Peyer's patch (tissue), 4 donors: ENCODE data around the gene SLBP. TPM values are rescaled to one million over a fixed set of nuclear protein-coding genes. Genes with fewer than 3 reads are reported as not detected.

Source experiments
- DNase-seq, 3 donors: peaks; one replicate each; pipeline ENCODE4 v3.0.0-alpha.2; 2017 to 2019
- H3K27ac ChIP-seq, 4 donors: fragments of 200-600 bp; sonication (generic); one replicate each; pipeline ENCODE4 v1.5.1; 2016 to 2019
- H3K27me3 ChIP-seq, 2 donors: fragments of 200-600 bp; sonication (generic); one replicate each; pipeline ENCODE4 v1.5.1; 2019
- H3K36me3 ChIP-seq, 3 donors: fragments of 200-600 bp; sonication (generic); one replicate each; pipeline ENCODE4 v1.5.1; 2016 to 2019
- H3K4me1 ChIP-seq, 4 donors: fragments of 200-600 bp; sonication (generic); one replicate each; pipeline ENCODE4 v1.5.1; 2016 to 2019
- H3K4me3 ChIP-seq, 4 donors: fragments of 200-600 bp; sonication (generic); 1 replicate in 3 of 4; 2 replicates in 1 of 4; pipeline ENCODE4 v1.5.1; 2016 to 2019; ENCODE audit warnings: mild to moderate bottlenecking in 1 of 4
- H3K9me3 ChIP-seq, 4 donors: fragments of 200-600 bp; sonication (generic); one replicate each; pipeline ENCODE4 v1.5.1; 2016 to 2019; ENCODE audit warnings: mild to moderate bottlenecking in 1 of 4
- CTCF ChIP-seq, 6 experiments: fragments of 450-650 bp in 4 of 6; fragments of 200-600 bp in 2 of 6; sonication (generic) in 1 of 6; IDR thresholded peaks; one replicate each; pipeline ENCODE4 v1.5.1; 2017 to 2019; ENCODE audit warnings: antibody characterized with exemption in 6 of 6, mild to moderate bottlenecking in 3 of 6, moderate library complexity in 1 of 6
- POLR2A ChIP-seq, 2 donors: fragments of 450-650 bp; IDR thresholded peaks; one replicate each; pipeline ENCODE4 v1.5.1; 2017; ENCODE audit warnings: antibody characterized with exemption in 2 of 2, mild to moderate bottlenecking in 2 of 2, moderate library complexity in 2 of 2
- total RNA-seq, 4 donors: library from RNA; depleted of rRNA; stranded (reverse); fragments of >200 nt; gene quantifications; one replicate each; pipeline ENCODE4 v1.1.0, GENCODE V29; 2016

The SLBP gene
- total RNA-seq, 4 donors from 2014 or later = 18.4 to 86.6 (median 26.2) TPM

GRCh38 chr4:1746919-1747602 is 34.9 kb upstream of the SLBP start:
- Histone ChIP-seq H3K9me3 (no peaks in the 10 kb centered on the region), H3K4me1 (peaks cover 0 to 6% (median under 1%) of the 10 kb centered on the region in 4 donors), H3K27me3 (no peaks in the 10 kb centered on the region), H3K27ac (no peak overlapping the region), H3K36me3 (peaks cover 0 to 5% (median 0%) of the 10 kb centered on the region in 3 donors), H3K4me3 (no peak overlapping the region)
- no peak for TF ChIP-seq CTCF (IDR thresholded peaks at IDR 0.05)
- TF ChIP-seq POLR2A (IDR thresholded peaks at IDR 0.05) = no peak
- DNase-seq = no peak

GRCh38 chr4:1746265-1746691 is 34.2 kb upstream of the SLBP start:
- no peaks in the 10 kb centered on the region for H3K27me3 ChIP-seq
- no peak overlapping the region for H3K27ac ChIP-seq
- no peak overlapping the region for H3K4me3 ChIP-seq
- DNase-seq = peak; percentile 72 to 86 (median 83)
- no peaks in the 10 kb centered on the region for H3K9me3 ChIP-seq
- H3K36me3 ChIP-seq = peaks cover 0 to 11% (median 0%) of the 10 kb centered on the region in 3 donors
- peaks cover 0 to 6% (median 0%) of the 10 kb centered on the region in 4 donors for H3K4me1 ChIP-seq
- TF ChIP-seq POLR2A (IDR thresholded peaks at IDR 0.05) (no peak), CTCF (IDR thresholded peaks at IDR 0.05) (peak; percentile 68 to 80 (median 74))

DNA sequence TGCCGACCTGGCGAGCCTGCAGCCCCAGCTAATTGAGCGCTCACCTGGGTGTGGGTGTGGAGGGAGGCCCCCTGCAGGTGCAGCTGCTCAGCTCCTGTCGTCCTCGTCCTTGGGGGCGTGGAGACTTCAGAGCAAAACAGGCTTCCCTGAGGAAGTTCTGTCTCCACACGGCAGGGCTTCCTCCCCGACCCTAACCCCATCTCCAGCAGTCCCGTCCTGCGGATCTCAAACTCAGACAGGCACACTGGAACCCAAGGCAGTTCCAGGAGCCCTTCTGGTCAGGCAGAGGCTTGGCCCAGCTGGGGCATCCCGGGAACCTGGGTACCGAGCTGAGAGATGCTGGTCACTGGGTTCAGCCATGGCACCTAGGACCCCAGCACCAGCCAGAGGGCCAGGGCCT is 33.6 kb upstream of the SLBP start:
- Histone ChIP-seq H3K4me3 (no peak overlapping the region), H3K27ac (no peak overlapping the region), H3K36me3 (peaks cover 0 to 17% (median 0%) of the 10 kb centered on the region in 3 donors), H3K4me1 (peaks cover 0 to 6% (median 0%) of the 10 kb centered on the region in 4 donors), H3K27me3 (no peaks in the 10 kb centered on the region), H3K9me3 (no peaks in the 10 kb centered on the region)
- no peak for DNase-seq
- TF ChIP-seq CTCF (IDR thresholded peaks at IDR 0.05) (no peak), POLR2A (IDR thresholded peaks at IDR 0.05) (no peak)

DNA sequence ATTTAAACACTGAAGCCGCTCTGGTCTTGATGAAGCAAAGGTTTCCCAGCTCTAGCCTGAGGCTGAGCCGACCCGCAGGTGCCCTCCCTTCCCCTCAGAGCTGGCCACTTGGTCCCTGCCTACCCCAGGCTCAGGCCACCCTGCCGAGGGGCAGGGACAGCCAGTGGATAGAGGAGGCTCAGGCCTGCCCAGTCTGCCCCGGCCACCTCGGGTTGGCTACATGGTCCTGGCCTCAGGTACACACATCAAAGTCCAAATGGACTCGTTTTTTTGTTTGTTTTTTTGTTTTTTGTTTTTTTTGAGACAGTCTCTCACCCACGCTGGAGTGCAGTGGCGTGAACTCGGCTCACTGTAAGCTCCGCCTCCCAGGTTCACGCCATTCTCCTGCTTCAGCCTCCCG is 33.0 kb upstream of the SLBP start:
- no peak for DNase-seq
- Histone ChIP-seq H3K4me3 (no peak overlapping the region), H3K27ac (no peak overlapping the region), H3K4me1 (peaks cover 0 to 6% (median 0%) of the 10 kb centered on the region in 4 donors), H3K9me3 (no peaks in the 10 kb centered on the region), H3K36me3 (peaks cover 0 to 18% (median 0%) of the 10 kb centered on the region in 3 donors), H3K27me3 (no peaks in the 10 kb centered on the region)
- TF ChIP-seq POLR2A (IDR thresholded peaks at IDR 0.05) (no peak), CTCF (IDR thresholded peaks at IDR 0.05) (no peak)

DNA sequence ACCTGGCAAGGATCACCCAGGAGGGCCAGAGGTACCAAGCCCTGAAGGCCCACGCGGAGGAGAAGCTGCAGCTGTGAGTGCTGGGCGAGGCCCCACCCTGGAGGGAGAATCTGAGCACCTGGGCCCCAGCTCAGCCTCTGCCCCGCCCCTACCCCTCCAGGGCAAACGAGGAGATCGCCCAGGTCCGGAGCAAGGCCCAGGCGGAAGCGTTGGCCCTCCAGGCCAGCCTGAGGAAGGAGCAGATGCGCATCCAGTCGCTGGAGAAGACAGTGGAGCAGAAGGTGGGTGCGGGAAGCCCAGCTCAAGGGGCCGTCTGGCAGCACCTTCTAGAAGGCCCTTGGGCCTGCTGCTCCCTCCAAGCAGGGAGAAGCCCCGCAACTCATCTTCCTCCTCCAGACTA is 32.4 kb upstream of the SLBP start:
- Histone ChIP-seq H3K4me3 (no peak overlapping the region), H3K27ac (no peak overlapping the region), H3K4me1 (peaks cover 0 to 6% (median 0%) of the 10 kb centered on the region in 4 donors), H3K9me3 (no peaks in the 10 kb centered on the region), H3K27me3 (no peaks in the 10 kb centered on the region), H3K36me3 (peaks cover 0 to 18% (median 0%) of the 10 kb centered on the region in 3 donors)
- no peak for TF ChIP-seq POLR2A (IDR thresholded peaks at IDR 0.05)
- TF ChIP-seq CTCF (IDR thresholded peaks at IDR 0.05) = no peak
- DNase-seq = no peak
